Stimulated activated CD4-positive, alpha-beta T cell treated with anti-CD3 and anti-CD28 coated beads, Interleukin-12 subunit alpha, Interleukin-12 subunit beta, amount 100 ng/mL, for 48 hours (primary cell): Measurements from ENCODE around the gene KIAA1217.
A peak's percentile ranks its signal among the peaks of the same experiment; 100 is the strongest.

Experiments used
- DNase-seq, 3 donors: peaks; one replicate each; pipeline ENCODE4 v3.0.0-alpha.2; 2020; ENCODE audit warnings: low read depth in 2 of 3, low spot score in 1 of 3

Gene KIAA1217

DNA sequence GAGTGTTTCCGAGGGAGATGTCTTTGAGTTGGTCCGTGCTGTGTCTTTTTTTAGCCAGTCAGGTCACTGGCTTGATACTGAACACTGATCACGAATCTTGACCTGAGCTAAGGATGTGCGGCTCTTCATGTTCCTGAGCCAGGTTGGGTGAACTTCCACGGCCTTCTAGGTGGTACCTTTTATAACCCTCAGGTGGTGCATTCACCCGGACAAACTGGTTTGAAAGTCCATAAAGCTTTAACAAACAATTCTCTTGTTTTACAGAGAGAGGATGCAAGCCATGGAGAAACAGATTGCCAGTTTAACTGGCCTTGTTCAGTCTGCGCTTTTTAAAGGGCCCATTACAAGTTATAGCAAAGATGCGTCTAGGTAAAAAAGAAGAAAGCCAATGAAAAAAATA, 285.3 kb downstream of the KIAA1217 start:
- DNase-seq = no peak

DNA sequence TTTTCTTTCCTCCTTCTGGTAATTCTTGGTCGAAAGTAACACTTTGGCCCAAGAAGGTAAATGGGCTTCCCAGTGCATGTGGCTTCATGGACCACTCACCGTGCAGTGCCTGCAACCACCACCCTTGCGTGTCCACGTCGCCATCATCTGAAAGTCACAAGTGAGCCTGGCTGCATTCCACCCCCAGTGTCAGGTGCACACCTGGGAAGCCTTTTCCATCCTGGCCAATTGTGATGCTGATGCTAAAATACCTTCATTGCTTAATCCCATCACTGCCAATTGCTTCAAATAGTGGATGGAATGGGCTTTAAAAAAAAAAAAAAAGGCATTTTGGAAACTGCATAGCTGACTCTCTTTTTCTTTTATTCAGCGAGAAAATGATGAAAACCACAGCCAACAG, 285.8 kb downstream of the KIAA1217 start:
- DNase-seq = no peak

DNA sequence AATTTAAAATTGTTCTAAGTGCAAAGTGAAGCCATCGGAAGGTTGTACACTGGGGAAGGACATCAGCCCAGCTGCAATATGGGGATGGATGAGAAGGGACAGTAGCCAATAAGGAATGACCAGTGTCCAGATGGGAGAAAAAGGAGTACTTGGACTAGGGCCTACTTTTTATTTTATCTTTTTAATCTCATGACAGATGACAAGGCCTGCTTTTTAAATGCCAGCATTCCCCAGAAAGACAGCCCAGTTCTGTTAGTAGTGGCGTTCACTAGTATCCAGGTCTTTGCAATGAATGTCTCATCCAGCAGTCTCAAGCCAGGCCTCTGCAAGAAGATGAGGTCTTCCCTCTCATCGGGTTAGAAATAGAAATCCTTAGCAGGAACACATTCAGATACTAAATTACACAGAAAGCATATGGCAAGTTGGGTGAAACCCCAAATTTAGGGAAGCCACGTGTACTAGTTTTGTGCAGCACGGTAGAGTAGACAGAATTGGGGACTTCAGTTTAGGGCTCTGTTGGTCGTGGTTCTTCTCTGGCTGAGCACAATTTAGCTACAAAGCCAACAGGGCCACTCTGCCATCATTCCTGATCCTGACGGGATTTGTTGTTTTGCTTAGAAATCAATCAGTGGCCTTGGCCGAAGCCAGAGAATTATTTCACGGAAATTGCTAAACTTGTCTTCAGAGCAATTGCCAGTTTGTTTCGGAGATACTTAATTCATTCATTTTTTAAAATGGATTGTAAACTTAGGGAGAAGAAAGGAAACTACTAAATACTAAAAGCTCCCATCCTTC, 286.9 kb downstream of the KIAA1217 start:
- no peak for DNase-seq

DNA sequence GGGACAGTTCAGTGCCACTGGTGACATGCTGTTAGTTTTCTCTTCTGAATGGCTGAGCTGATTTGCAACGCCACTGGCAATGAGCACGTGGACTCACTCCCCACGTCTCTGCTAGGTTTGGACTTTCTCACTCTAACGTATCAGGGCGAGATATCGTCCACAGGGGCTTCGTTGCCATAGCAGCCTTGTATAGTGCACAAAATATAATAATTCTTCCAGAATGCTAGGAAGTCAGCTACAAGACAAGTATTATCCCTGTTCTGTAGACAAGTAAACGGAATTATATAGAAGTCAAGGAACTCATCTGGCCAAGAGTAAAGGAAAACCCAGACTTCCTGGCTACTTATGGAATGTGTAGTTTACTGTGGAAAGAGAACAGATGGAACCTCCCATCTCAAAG, 288.0 kb downstream of the KIAA1217 start:
- DNase-seq = no peak

DNA sequence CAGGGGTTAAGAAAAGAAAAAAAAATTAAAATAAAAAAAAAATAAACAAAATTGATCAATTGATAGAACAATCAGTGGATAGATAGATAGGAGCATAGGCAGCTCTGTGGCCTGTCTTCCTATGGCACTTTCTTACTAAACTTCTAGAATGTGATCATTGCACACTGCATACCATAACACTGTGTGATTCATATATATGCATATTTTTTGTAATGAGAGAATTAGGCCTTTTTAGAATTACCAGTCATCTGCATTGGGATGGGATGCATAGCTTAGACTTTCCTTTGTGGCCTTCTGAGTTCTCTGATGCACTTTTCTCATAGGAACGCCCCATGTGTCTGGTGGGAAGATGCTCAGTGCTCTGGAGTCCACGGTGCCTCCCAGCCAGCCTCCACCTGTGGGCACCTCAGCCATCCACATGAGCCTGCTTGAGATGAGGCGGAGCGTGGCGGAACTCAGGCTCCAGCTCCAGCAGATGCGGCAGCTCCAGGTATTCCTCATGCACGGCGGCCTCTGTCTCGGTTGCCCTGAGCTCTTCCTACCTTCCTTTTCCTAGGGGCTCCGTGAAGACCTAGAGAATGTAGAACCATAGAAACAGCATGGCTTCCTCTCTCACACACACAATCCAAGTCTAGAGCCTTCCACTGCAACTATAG, 292.2 kb downstream of the KIAA1217 start:
- no peak for DNase-seq

- DNase-seq = no peak
Observed at GRCh38 chr10:24502006-24502405, 293.1 kb downstream of the KIAA1217 start.

- no peak for DNase-seq
Observed at GRCh38 chr10:24502801-24503460, 294.0 kb downstream of the KIAA1217 start.

- DNase-seq = peak in 2 of 3 donors; percentile 21 to 38
Observed at GRCh38 chr10:24503461-24504320, 294.8 kb downstream of the KIAA1217 start.

GRCh38 chr10:24505759-24506158, 296.8 kb downstream of the KIAA1217 start:
- DNase-seq = no peak

DNA sequence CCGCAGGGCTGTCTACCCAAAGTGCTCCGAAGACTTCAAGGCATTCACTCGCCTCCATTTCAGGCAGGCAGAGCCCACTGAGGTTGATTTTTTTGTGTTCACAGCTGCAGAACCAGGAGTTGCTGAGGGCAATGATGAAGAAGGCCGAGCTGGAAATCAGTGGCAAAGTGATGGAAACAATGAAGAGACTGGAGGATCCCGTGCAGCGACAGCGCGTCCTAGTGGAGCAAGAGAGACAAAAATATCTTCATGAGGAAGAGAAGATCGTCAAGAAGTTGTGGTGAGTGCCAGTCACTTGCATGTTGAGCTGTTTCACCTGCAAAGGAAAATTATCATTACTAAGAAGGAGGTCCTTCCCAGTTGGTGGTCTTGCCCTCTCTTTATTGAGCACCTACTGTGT, 304.2 kb downstream of the KIAA1217 start:
- DNase-seq = no peak

DNA sequence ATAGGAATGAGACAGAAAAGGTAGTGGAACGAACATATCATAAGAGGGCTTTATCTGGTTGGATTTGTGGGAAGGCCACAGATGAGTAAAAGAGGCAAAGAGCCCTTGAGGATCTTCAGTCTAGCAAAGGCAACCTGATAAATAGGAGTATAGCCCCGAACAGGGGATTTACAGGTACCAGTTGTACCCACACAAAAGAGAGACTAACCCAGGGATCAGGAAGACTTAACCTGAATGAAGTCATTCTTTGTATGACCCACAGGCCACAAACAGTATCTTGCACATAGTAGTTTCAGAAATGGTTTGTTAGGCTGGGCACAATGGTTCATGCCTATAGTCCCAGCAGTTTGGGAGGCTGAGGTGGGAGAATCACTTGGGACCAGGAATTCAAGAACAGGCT, 306.5 kb downstream of the KIAA1217 start:
- no peak for DNase-seq

- DNase-seq = no peak
Observed at GRCh38 chr10:24518411-24518810, 309.5 kb downstream of the KIAA1217 start.

DNA sequence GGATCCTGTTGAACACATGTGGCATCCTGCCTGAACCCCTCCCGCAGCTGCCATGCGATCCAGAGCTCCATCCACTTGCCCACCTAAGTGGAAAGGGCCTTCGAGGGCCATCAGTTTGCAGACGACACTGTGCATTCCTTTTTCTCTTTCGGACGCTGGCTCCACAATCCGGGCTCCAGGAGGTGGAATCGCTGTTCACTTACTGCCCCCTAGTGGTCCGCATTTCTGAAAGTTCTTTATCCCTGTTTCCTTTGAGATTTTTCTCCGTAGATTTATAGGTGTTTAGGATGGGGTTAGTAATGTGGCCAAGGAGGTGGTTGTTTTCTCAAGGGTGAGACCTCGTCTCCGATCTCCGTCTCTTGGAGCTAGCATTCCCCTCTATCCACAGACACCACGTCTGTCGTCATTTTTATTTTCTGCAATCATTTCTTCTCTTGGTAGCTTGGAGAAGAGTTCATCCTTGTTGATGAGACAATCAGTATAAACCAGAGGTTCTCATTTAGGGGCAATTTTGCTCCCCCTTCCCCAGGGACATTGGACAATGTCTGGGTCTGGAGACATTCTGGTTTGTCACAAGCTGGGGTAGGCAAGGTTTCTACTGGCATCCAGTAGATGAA, 310.2 kb downstream of the KIAA1217 start:
- DNase-seq = peak in 2 of 3 donors; percentile 24 to 48

GRCh38 chr10:24519950-24520349, 311.0 kb downstream of the KIAA1217 start:
- peak in 1 of 3 donors; percentile 1 for DNase-seq

DNA sequence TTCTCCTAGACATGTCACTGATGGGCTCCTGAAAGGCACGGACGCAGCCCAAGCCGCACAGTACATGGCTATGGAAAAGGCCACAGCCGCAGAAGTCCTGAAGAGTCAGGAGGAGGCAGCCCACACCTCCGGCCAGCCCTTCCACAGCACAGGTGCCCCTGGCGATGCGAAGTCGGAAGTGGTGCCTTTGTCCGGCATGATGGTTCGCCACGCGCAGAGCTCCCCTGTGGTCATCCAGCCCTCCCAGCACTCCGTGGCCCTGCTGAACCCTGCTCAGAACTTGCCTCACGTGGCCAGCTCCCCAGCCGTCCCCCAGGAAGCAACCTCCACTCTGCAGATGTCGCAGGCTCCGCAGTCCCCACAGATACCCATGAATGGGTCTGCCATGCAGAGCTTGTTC, 315.4 kb downstream of the KIAA1217 start:
- no peak for DNase-seq

DNA sequence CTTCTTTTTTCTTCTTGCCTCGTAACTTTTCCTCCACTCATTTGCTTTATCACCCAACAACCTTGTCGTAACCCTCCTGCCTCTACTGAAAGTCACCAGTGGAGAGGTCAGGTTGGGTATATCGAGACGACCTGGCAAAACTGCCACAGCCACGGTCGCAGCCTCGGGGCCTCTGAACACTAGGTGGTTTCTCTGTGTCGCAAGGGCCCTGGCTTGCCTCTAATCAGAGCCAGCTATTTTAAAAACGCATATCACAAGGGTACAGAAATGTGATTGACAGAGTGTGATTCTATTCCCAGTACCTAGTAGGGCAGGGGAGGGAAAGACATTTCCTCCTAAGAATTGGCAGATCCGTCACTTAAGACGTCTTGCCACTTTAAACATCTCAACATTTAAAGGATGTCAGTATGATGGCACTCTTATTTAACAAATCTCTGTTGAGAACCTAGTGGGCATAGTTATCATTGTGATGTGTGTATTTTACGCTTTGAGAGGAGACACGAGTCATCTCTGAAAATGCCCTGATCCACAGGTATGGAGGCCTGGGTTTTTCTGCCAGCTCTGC, 317.2 kb downstream of the KIAA1217 start:
- DNase-seq = no peak

GRCh38 chr10:24528946-24529345, 320.0 kb downstream of the KIAA1217 start:
- DNase-seq = no peak

- no peak for DNase-seq
Observed at GRCh38 chr10:24531439-24531838, 322.5 kb downstream of the KIAA1217 start.

DNA sequence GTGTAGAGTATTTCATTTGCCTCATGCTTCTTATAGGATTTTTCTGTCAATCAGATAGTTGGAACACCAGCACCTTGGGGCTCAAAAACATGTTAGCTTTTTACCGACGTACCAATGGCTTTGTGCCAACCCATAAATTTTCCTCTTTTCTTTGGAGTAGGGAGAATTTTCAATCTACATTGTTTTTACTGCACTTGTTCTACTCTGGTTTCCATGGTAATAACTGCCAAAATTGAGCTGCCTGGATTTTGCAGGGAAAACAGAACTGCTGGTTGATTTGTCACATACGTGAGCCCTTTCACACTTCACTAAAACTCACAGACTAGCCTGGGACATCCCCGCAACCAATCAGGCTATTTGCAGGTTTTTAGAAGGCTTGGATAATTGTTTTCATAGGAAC, 325.0 kb downstream of the KIAA1217 start:
- DNase-seq = no peak

DNA sequence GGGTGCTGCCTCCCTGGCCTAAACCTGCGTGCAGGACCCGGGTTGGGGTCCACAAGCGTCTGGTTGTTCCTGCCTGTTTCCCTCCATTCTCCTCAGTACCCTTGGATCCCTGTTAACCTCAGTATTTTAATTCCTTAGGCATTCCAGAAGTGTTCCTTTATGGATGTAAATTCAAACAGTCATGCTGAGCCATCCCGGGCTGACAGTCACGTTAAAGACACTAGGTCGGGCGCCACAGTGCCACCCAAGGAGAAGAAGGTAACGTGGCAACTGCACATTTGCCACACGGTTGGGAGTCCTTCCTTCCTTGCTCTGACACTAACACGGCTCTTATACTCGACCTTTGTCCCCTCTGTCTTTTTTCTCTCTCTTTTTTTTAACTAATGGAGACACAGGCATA, 327.7 kb downstream of the KIAA1217 start:
- no peak for DNase-seq
